ENCODE results near the gene SLFN12.

GRCh38 chr17:35467824-35468223, 35.5 kb upstream of the SLFN12 start:
- no peak for TF ChIP-seq POLR2A (IDR thresholded peaks at IDR 0.05)
- no peak for TF ChIP-seq CTCF (IDR thresholded peaks at IDR 0.05)
